Panc1 (cell line): ENCODE measurements around the gene ZNF185. TPM values are rescaled to one million over a fixed set of nuclear protein-coding genes. Genes with fewer than 3 reads are reported as not detected.

Experiments used
- ATAC-seq: fragments of 200-7000 bp; cut with Tn5 transposase; 2 replicates; pipeline ENCODE4 v1.9.1; 2020; ENCODE audit warnings: mild to moderate bottlenecking, moderate library complexity
- BruUV-seq: library from RNA; stranded (reverse); fragments of 400-500 nt; replicated peaks from 2 replicates; lab custom pipeline; 2021; lab: Mats Ljungman, UMichigan
- CTCF ChIA-PET: fragments of 300-600 bp; sonication (Branson Sonifier 250); formaldehyde crosslinking; loops from one replicate; lab custom pipeline; 2022; ENCODE audit warnings: antibody characterized with exemption; lab: Charles Lee
- POLR2A ChIA-PET: fragments of 300-600 bp; sonication (Branson Sonifier 250); formaldehyde crosslinking; loops from one replicate; lab custom pipeline; 2022; ENCODE audit warnings: antibody characterized with exemption; lab: Charles Lee
- DNase-seq: peaks from one replicate; pipeline ENCODE4 v3.0.0-alpha.2; 2010; ENCODE audit warnings: low read depth, low spot score
- H3K27ac ChIP-seq: 2 replicates; pipeline ENCODE4 v1.5.1; 2011; ENCODE audit warnings: mild to moderate bottlenecking, low read length, inconsistent platforms
- H3K27me3 ChIP-seq: fragments of 200-500 bp; sonication (Bioruptor generic); 2 replicates; pipeline ENCODE4 v1.6.0; 2014; ENCODE audit warnings: low read length, inconsistent platforms; ENCODE audit not compliant: control insufficient read depth, insufficient read depth
- H3K36me3 ChIP-seq: fragments of 200-500 bp; sonication (Bioruptor generic); 2 replicates; pipeline ENCODE4 v1.5.1; 2014; ENCODE audit warnings: inconsistent platforms, mild to moderate bottlenecking, low read length, moderate library complexity; ENCODE audit not compliant: control insufficient read depth, insufficient read depth
- H3K4me1 ChIP-seq: 2 replicates; pipeline ENCODE4 v1.5.1; 2011; ENCODE audit warnings: inconsistent platforms, mild to moderate bottlenecking, low read length, moderate library complexity; ENCODE audit not compliant: control insufficient read depth, insufficient read depth
- H3K4me3 ChIP-seq, 2 experiments: 2 replicates each; pipeline ENCODE4 v1.5.1; 2011 to 2012; ENCODE audit warnings: low read depth in 2 of 2, low read length in 2 of 2, mild to moderate bottlenecking in 2 of 2, inconsistent platforms in 1 of 2, moderate library complexity in 1 of 2
- H3K9me3 ChIP-seq: fragments of 200-500 bp; sonication (Bioruptor generic); 2 replicates; pipeline ENCODE4 v1.5.1; 2014; ENCODE audit warnings: low read depth, mild to moderate bottlenecking, inconsistent platforms, low read length, moderate library complexity; ENCODE audit not compliant: control insufficient read depth, insufficient read depth
- POLR2AphosphoS5 ChIP-seq: IDR thresholded peaks from 2 replicates; pipeline ENCODE4 v1.6.1; 2012; ENCODE audit warnings: mild to moderate bottlenecking, low read depth, low read length, moderate library complexity
- SIN3A ChIP-seq: IDR thresholded peaks from 2 replicates; pipeline ENCODE4 v1.6.1; 2012; ENCODE audit warnings: low read depth, mild to moderate bottlenecking, low read length, moderate library complexity, borderline replicate concordance; ENCODE audit not compliant: insufficient read depth
- TCF7L2 ChIP-seq: IDR thresholded peaks from 2 replicates; pipeline ENCODE4 v1.6.1; 2011; ENCODE audit warnings: mild to moderate bottlenecking, low read depth, low read length, inconsistent platforms
- in situ Hi-C: cut with HindIII; loops from 2 replicates; pipeline ENCODE4 v1.10.0; 2016; ENCODE audit warnings: low sequenced_read_pairs, low pct_unique_long_range_greater_than_20kb
- intact Hi-C: fragments of 100-400 bp; cut with micrococcal nuclease; formaldehyde crosslinking; loops from one replicate; pipeline ENCODE4 v1.10.0; 2022; ENCODE audit not compliant: unreplicated experiment
- total RNA-seq: library from RNA; stranded (reverse); gene quantifications from one replicate; pipeline ENCODE4 v1.2.1, GENCODE V29; 2021; ENCODE audit not compliant: unreplicated experiment
- TF ChIP-seq, protein P1 (sequence below), 2 experiments: IDR thresholded peaks; 2 replicates each; pipeline ENCODE4 v1.6.1; 2011 to 2012; ENCODE audit warnings: low read depth in 2 of 2, control low read depth in 1 of 2, low read length in 1 of 2, mild to moderate bottlenecking in 1 of 2, moderate library complexity in 1 of 2; ENCODE audit not compliant: insufficient read depth in 1 of 2
- TF ChIP-seq, protein P2 (sequence below): fragments of 450-650 bp; IDR thresholded peaks from 2 replicates; pipeline ENCODE4 v1.5.1; 2017; ENCODE audit warnings: mild to moderate bottlenecking

ZNF185 gene
- total RNA-seq, 1 experiment from 2014 or later: 5.4 TPM

DNA sequence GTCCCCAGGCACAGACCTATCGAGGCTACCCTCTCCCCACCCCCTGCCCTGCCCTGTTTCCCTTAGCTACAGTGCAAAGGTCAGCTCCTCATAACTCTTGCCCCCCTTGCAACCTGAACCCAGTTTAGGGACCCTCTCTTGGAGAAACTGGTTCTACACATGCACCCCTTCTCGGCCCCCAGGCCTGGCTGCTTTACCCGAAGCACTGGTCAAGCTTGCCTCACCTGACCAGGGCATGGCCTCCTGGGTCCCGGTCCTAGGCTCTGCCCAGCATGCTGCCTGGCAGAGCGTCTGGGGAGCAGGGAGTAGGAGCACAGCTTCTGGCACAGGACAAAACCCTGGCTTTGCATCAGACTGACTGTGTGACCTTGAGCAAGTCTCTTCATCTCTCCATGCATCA, 28.0 kb downstream of the ZNF185 start:
- CTCF ChIA-PET: no interaction called here
- no peak for DNase-seq
- in situ Hi-C loops (no loop called here), intact Hi-C loops (no loop called here)
- H3K9me3 ChIP-seq: no peaks in the 10 kb centered on the region
- H3K4me1 ChIP-seq: peaks cover 9% of the 10 kb centered on the region; the same call in 1 of the 2 replicates
- POLR2A ChIA-PET: no interaction called here
- H3K36me3 ChIP-seq: no peaks in the 10 kb centered on the region
- TF ChIP-seq POLR2AphosphoS5 (no peak), TCF7L2 (no peak), SIN3A (no peak)
- TF ChIP-seq, protein P1, sequence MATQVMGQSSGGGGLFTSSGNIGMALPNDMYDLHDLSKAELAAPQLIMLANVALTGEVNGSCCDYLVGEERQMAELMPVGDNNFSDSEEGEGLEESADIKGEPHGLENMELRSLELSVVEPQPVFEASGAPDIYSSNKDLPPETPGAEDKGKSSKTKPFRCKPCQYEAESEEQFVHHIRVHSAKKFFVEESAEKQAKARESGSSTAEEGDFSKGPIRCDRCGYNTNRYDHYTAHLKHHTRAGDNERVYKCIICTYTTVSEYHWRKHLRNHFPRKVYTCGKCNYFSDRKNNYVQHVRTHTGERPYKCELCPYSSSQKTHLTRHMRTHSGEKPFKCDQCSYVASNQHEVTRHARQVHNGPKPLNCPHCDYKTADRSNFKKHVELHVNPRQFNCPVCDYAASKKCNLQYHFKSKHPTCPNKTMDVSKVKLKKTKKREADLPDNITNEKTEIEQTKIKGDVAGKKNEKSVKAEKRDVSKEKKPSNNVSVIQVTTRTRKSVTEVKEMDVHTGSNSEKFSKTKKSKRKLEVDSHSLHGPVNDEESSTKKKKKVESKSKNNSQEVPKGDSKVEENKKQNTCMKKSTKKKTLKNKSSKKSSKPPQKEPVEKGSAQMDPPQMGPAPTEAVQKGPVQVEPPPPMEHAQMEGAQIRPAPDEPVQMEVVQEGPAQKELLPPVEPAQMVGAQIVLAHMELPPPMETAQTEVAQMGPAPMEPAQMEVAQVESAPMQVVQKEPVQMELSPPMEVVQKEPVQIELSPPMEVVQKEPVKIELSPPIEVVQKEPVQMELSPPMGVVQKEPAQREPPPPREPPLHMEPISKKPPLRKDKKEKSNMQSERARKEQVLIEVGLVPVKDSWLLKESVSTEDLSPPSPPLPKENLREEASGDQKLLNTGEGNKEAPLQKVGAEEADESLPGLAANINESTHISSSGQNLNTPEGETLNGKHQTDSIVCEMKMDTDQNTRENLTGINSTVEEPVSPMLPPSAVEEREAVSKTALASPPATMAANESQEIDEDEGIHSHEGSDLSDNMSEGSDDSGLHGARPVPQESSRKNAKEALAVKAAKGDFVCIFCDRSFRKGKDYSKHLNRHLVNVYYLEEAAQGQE (IDR thresholded peaks at IDR 0.05; ENCODE audit: insufficient read depth in 1 of 2, low read depth in 2 of 2, low read length in 1 of 2): no peak
- TF ChIP-seq, protein P2, sequence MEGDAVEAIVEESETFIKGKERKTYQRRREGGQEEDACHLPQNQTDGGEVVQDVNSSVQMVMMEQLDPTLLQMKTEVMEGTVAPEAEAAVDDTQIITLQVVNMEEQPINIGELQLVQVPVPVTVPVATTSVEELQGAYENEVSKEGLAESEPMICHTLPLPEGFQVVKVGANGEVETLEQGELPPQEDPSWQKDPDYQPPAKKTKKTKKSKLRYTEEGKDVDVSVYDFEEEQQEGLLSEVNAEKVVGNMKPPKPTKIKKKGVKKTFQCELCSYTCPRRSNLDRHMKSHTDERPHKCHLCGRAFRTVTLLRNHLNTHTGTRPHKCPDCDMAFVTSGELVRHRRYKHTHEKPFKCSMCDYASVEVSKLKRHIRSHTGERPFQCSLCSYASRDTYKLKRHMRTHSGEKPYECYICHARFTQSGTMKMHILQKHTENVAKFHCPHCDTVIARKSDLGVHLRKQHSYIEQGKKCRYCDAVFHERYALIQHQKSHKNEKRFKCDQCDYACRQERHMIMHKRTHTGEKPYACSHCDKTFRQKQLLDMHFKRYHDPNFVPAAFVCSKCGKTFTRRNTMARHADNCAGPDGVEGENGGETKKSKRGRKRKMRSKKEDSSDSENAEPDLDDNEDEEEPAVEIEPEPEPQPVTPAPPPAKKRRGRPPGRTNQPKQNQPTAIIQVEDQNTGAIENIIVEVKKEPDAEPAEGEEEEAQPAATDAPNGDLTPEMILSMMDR: no peak
- BruUV-seq: no TSS peak
- no peak overlapping the region for H3K27ac ChIP-seq
- H3K27me3 ChIP-seq: no peaks in the 10 kb centered on the region
- peak; percentile 4; the same call in 1 of the 2 replicates for ATAC-seq
- no peak overlapping the region for H3K4me3 ChIP-seq

DNA sequence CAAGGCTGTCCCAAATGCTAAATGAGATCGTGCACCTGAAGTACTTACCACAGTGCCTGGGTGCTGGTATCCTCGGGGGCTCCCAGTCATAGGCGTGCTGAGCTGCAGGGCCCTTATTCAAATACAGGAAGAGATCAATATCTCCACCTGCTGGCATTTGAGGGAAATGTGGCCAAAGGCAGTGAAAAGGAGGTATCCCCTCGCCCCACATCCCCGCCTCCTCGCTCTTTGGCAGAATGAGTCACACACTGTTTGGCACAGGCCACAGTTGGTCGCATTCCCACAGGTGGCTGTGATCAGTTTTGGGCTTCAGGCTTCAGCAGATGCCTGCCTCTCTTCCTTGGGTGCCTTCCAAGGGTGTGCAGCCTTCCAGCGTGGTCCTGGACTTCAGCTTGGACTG, 28.4 kb downstream of the ZNF185 start:
- CTCF ChIA-PET: no interaction called here
- no TSS peak for BruUV-seq
- in situ Hi-C loops (no loop called here), intact Hi-C loops (no loop called here)
- no peaks in the 10 kb centered on the region for H3K27me3 ChIP-seq
- H3K4me1 ChIP-seq: peaks cover 9% of the 10 kb centered on the region; the same call in 1 of the 2 replicates
- POLR2A ChIA-PET: no interaction called here
- H3K9me3 ChIP-seq: no peaks in the 10 kb centered on the region
- DNase-seq (no peak), ATAC-seq (peak; percentile 76)
- H3K4me3 ChIP-seq: no peak overlapping the region
- H3K36me3 ChIP-seq: no peaks in the 10 kb centered on the region
- no peak overlapping the region for H3K27ac ChIP-seq
- no peak for TF ChIP-seq TCF7L2
- TF ChIP-seq, protein P1 (IDR thresholded peaks at IDR 0.05; ENCODE audit: insufficient read depth in 1 of 2, low read depth in 2 of 2, low read length in 1 of 2): no peak
- TF ChIP-seq, protein P2: no peak
- TF ChIP-seq POLR2AphosphoS5: no peak
- TF ChIP-seq SIN3A: no peak
